DND-41 (cell line): Measurements from ENCODE around the gene NCOA3.

Experiments
- ATAC-seq: fragments of 200-7000 bp; cut with Tn5 transposase; 3 replicates; pipeline ENCODE4 v1.9.1; 2021; ENCODE audit warnings: low read depth; ENCODE audit not compliant: insufficient read depth
- DNase-seq: peaks from one replicate; pipeline ENCODE4 v3.0.0-alpha.2; 2020
- H2AFZ ChIP-seq: 2 replicates; pipeline ENCODE4 v1.6.0; 2012; ENCODE audit warnings: low read depth, low read length
- H3K27ac ChIP-seq: 2 replicates; pipeline ENCODE4 v1.5.1; 2012; ENCODE audit warnings: low read length, inconsistent platforms
- H3K27me3 ChIP-seq: fragments of 200-600 bp; sonication (generic); 2 replicates; pipeline ENCODE4 v1.6.0; 2012; ENCODE audit warnings: low read length, mild to moderate bottlenecking, inconsistent platforms; ENCODE audit not compliant: insufficient read depth, poor library complexity
- H3K36me3 ChIP-seq: 2 replicates; pipeline ENCODE4 v1.5.1; 2012; ENCODE audit warnings: low read length, inconsistent platforms; ENCODE audit not compliant: insufficient read depth
- H3K4me1 ChIP-seq: 2 replicates; pipeline ENCODE4 v1.5.1; 2012; ENCODE audit warnings: mild to moderate bottlenecking, low read length; ENCODE audit not compliant: insufficient read depth
- H3K4me2 ChIP-seq: 2 replicates; pipeline ENCODE4 v1.6.0; 2012; ENCODE audit warnings: mild to moderate bottlenecking, moderate library complexity, low read length, inconsistent platforms; ENCODE audit not compliant: insufficient read depth
- H3K4me3 ChIP-seq, 2 experiments: fragments of 200-600 bp in 1 of 2; shearing (Covaris generic) in 1 of 2; 2 replicates each; pipeline ENCODE4 v1.5.1; 2012 to 2016; ENCODE audit warnings: inconsistent platforms in 2 of 2, low read length in 2 of 2, mild to moderate bottlenecking in 2 of 2, low read depth in 1 of 2, moderate library complexity in 1 of 2
- H3K79me2 ChIP-seq: 2 replicates; pipeline ENCODE4 v1.6.0; 2012; ENCODE audit warnings: low read length, inconsistent platforms; ENCODE audit not compliant: insufficient read depth
- H3K9ac ChIP-seq: 2 replicates; pipeline ENCODE4 v1.6.0; 2012; ENCODE audit warnings: low read depth, mild to moderate bottlenecking, inconsistent platforms, low read length, moderate library complexity
- H3K9me3 ChIP-seq: 2 replicates; pipeline ENCODE4 v1.5.1; 2012; ENCODE audit warnings: low read length, moderate library complexity, mild to moderate bottlenecking, inconsistent platforms; ENCODE audit not compliant: insufficient read depth, severe bottlenecking
- H4K20me1 ChIP-seq: 2 replicates; pipeline ENCODE4 v1.6.0; 2012; ENCODE audit warnings: low read length; ENCODE audit not compliant: insufficient read depth
- EZH2 ChIP-seq: IDR thresholded peaks from 3 replicates; pipeline ENCODE4 v1.6.1; 2012; ENCODE audit warnings: borderline replicate concordance, low read depth, mild to moderate bottlenecking, moderate library complexity, low read length, inconsistent platforms; ENCODE audit not compliant: severe bottlenecking
- TF ChIP-seq, protein P1 (sequence below): IDR thresholded peaks from 2 replicates; pipeline ENCODE4 v1.5.1; 2012; ENCODE audit warnings: borderline replicate concordance, low read length, moderate library complexity, mild to moderate bottlenecking; ENCODE audit not compliant: poor library complexity, severe bottlenecking; ENCODE audit errors: extremely low read depth

Gene NCOA3

DNA sequence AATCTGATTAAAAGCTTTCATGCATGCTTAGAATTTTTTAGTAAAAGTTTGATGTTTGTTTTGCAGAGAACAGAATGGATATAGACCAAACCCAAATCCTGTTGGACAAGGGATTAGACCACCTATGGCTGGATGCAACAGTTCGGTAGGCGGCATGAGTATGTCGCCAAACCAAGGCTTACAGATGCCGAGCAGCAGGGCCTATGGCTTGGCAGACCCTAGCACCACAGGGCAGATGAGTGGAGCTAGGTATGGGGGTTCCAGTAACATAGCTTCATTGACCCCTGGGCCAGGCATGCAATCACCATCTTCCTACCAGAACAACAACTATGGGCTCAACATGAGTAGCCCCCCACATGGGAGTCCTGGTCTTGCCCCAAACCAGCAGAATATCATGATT is 133.6 kb downstream of the NCOA3 start:
- Histone ChIP-seq H3K27me3 (no peaks in the 10 kb centered on the region), H3K9ac (no peak overlapping the region), H3K27ac (no peak overlapping the region), H3K4me3 (no peak overlapping the region), H4K20me1 (no peaks in the 10 kb centered on the region), H2AFZ (no peak overlapping the region), H3K4me1 (no peaks in the 10 kb centered on the region), H3K4me2 (no peak overlapping the region), H3K36me3 (peaks cover 47% of the 10 kb centered on the region), H3K79me2 (no peaks in the 10 kb centered on the region), H3K9me3 (no peaks in the 10 kb centered on the region)
- TF ChIP-seq, protein P1, sequence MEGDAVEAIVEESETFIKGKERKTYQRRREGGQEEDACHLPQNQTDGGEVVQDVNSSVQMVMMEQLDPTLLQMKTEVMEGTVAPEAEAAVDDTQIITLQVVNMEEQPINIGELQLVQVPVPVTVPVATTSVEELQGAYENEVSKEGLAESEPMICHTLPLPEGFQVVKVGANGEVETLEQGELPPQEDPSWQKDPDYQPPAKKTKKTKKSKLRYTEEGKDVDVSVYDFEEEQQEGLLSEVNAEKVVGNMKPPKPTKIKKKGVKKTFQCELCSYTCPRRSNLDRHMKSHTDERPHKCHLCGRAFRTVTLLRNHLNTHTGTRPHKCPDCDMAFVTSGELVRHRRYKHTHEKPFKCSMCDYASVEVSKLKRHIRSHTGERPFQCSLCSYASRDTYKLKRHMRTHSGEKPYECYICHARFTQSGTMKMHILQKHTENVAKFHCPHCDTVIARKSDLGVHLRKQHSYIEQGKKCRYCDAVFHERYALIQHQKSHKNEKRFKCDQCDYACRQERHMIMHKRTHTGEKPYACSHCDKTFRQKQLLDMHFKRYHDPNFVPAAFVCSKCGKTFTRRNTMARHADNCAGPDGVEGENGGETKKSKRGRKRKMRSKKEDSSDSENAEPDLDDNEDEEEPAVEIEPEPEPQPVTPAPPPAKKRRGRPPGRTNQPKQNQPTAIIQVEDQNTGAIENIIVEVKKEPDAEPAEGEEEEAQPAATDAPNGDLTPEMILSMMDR, result no peak
- no peak for TF ChIP-seq EZH2
- ATAC-seq (no peak), DNase-seq (no peak)

DNA sequence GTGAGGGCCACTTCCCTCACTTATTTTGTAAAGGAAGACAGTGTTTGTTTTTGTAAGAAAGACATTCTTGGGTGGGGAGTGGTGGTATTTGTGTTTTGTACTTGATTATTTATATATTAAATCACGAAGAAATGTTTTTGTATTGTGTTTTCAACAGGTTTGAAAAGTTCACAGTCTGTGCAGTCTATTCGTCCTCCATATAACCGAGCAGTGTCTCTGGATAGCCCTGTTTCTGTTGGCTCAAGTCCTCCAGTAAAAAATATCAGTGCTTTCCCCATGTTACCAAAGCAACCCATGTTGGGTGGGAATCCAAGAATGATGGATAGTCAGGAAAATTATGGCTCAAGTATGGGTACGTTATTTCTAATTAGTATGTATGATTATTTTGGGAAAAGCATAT is 137.2 kb downstream of the NCOA3 start:
- H3K4me2 ChIP-seq, result no peak overlapping the region
- no peak overlapping the region for H3K9ac ChIP-seq
- no peaks in the 10 kb centered on the region for H3K4me1 ChIP-seq
- ATAC-seq (no peak), DNase-seq (no peak)
- H3K36me3 ChIP-seq, result peaks cover 58% of the 10 kb centered on the region
- no peak overlapping the region for H3K27ac ChIP-seq
- H4K20me1 ChIP-seq, result no peaks in the 10 kb centered on the region
- H3K79me2 ChIP-seq, result no peaks in the 10 kb centered on the region
- TF ChIP-seq, protein P1, result no peak
- TF ChIP-seq EZH2, result no peak
- H2AFZ ChIP-seq, result no peak overlapping the region
- H3K4me3 ChIP-seq, result no peak overlapping the region
- H3K9me3 ChIP-seq, result no peaks in the 10 kb centered on the region
- H3K27me3 ChIP-seq, result no peaks in the 10 kb centered on the region

DNA sequence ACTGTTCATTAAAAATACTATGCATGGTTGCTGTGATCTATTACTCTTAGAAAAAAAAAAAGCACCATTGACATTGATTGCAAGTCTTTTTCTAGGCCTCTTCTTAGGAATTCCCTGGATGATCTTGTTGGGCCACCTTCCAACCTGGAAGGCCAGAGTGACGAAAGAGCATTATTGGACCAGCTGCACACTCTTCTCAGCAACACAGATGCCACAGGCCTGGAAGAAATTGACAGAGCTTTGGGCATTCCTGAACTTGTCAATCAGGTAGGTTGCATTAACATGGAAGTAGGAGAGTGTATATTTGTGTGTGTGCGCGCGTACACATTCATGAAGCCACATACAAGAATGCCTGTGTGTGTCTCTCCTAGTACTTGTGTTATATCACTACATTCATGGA is 140.4 kb downstream of the NCOA3 start:
- H3K4me1 ChIP-seq, result no peaks in the 10 kb centered on the region
- no peaks in the 10 kb centered on the region for H3K9me3 ChIP-seq
- no peak for TF ChIP-seq EZH2
- TF ChIP-seq, protein P1, result no peak
- DNase-seq (no peak), ATAC-seq (no peak)
- H3K27me3 ChIP-seq, result no peaks in the 10 kb centered on the region
- no peaks in the 10 kb centered on the region for H4K20me1 ChIP-seq
- no peak overlapping the region for H3K4me2 ChIP-seq
- no peaks in the 10 kb centered on the region for H3K79me2 ChIP-seq
- no peak overlapping the region for H3K27ac ChIP-seq
- no peak overlapping the region for H3K9ac ChIP-seq
- peaks cover 64% of the 10 kb centered on the region for H3K36me3 ChIP-seq
- H3K4me3 ChIP-seq, result no peak overlapping the region
- no peak overlapping the region for H2AFZ ChIP-seq

DNA sequence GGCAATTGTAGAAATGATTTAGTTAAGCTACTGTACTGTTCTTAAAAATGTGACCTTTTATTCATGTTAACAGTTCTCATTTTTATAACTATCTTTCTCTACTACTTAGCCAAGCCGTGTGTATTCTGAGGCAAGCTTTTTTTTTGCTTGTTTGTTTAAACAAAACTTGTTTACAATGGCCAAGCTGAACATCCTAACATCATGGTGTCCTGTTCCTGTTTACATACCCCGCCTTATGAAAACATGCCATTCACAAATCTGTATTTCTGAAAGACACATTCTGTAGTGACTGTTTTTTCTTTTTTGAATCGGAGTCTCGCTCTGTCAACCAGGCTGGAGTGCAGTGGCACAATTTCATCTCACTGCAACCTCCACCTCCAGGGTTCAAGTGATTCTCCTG is 140.9 kb downstream of the NCOA3 start:
- no peak overlapping the region for H3K9ac ChIP-seq
- no peak overlapping the region for H3K27ac ChIP-seq
- H4K20me1 ChIP-seq, result no peaks in the 10 kb centered on the region
- no peaks in the 10 kb centered on the region for H3K9me3 ChIP-seq
- H3K4me3 ChIP-seq, result no peak overlapping the region
- H3K27me3 ChIP-seq, result no peaks in the 10 kb centered on the region
- DNase-seq, result no peak
- no peaks in the 10 kb centered on the region for H3K4me1 ChIP-seq
- TF ChIP-seq EZH2, result no peak
- TF ChIP-seq, protein P1, result no peak
- H2AFZ ChIP-seq, result no peak overlapping the region
- H3K79me2 ChIP-seq, result no peaks in the 10 kb centered on the region
- ATAC-seq, result no peak
- H3K4me2 ChIP-seq, result no peak overlapping the region
- H3K36me3 ChIP-seq, result peaks cover 67% of the 10 kb centered on the region
